Measurements from ENCODE around the gene SIGLEC7.

The SIGLEC7 gene

DNA sequence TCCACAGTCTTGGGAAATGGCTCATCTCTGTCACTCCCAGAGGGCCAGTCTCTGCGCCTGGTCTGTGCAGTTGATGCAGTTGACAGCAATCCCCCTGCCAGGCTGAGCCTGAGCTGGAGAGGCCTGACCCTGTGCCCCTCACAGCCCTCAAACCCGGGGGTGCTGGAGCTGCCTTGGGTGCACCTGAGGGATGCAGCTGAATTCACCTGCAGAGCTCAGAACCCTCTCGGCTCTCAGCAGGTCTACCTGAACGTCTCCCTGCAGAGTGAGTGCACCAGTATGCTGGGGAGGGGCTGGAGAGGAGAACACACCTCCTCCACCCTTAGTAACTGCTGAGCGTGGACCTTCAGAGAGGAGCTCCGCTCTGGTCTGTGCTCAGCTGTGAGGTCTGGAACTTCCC lies 15.1 kb upstream of the SIGLEC7 start:
- H3K4me3 ChIP-seq (ENCODE audit: low read depth in 1 of 2, low read length in 1 of 2): peak overlapping the region; percentile 71 to 95
- no peaks in the 10 kb centered on the region for H3K9me3 ChIP-seq
- TF ChIP-seq, protein P1, sequence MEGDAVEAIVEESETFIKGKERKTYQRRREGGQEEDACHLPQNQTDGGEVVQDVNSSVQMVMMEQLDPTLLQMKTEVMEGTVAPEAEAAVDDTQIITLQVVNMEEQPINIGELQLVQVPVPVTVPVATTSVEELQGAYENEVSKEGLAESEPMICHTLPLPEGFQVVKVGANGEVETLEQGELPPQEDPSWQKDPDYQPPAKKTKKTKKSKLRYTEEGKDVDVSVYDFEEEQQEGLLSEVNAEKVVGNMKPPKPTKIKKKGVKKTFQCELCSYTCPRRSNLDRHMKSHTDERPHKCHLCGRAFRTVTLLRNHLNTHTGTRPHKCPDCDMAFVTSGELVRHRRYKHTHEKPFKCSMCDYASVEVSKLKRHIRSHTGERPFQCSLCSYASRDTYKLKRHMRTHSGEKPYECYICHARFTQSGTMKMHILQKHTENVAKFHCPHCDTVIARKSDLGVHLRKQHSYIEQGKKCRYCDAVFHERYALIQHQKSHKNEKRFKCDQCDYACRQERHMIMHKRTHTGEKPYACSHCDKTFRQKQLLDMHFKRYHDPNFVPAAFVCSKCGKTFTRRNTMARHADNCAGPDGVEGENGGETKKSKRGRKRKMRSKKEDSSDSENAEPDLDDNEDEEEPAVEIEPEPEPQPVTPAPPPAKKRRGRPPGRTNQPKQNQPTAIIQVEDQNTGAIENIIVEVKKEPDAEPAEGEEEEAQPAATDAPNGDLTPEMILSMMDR (IDR thresholded peaks at IDR 0.05): no peak
- H3K27me3 ChIP-seq: no peaks in the 10 kb centered on the region
- peaks cover 50% of the 10 kb centered on the region for H3K36me3 ChIP-seq
- H3K27ac ChIP-seq: peak overlapping the region; percentile 98
- H3K4me1 ChIP-seq (ENCODE audit: control insufficient read depth in 1 of 2, insufficient read depth in 1 of 2, low read depth in 1 of 2, low read length in 1 of 2): peaks cover 99 to 100% of the 10 kb centered on the region in 2 experiments

DNA sequence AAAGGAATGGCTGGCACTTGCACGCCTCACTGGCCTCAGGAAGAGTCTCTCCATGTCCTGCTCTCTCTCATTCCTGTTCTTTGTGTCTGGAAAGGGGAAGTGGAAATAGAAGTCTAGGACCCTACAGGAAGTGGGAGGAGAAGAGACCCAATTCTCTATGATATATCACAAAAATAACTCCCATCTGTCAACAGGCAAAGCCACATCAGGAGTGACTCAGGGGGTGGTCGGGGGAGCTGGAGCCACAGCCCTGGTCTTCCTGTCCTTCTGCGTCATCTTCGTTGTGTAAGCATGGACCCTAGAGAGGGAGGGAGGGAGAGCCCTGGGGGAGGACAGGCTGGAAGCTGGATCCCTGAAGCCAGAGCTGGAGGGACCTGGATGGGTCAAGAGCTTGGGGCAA lies 14.3 kb upstream of the SIGLEC7 start:
- H3K36me3 ChIP-seq: peaks cover 50% of the 10 kb centered on the region
- H3K4me3 ChIP-seq (ENCODE audit: low read depth in 1 of 2, low read length in 1 of 2): peak overlapping the region; percentile 71 to 95
- H3K4me1 ChIP-seq (ENCODE audit: control insufficient read depth in 1 of 2, insufficient read depth in 1 of 2, low read depth in 1 of 2, low read length in 1 of 2): peaks cover 99 to 100% of the 10 kb centered on the region in 2 experiments
- TF ChIP-seq, protein P1 (IDR thresholded peaks at IDR 0.05): no peak
- H3K27ac ChIP-seq: peak overlapping the region; percentile 98
- no peaks in the 10 kb centered on the region for H3K27me3 ChIP-seq
- H3K9me3 ChIP-seq: no peaks in the 10 kb centered on the region

DNA sequence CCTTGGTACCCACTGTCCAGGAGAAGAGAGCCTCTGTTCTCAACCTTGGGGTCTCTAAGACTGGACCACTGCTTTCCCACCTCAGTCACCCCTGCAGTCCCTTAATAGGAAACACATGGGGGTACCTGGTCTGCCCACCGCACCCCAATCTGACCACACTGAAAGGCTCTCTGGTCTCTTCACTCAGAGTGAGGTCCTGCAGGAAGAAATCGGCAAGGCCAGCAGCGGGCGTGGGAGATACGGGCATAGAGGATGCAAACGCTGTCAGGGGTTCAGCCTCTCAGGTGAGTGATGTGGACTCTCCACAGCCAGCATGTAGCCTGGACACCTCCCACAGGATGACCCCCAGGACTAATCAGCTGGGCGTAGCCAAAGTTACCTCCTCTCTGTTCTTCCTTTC lies 13.9 kb upstream of the SIGLEC7 start:
- H3K36me3 ChIP-seq: peaks cover 50% of the 10 kb centered on the region
- TF ChIP-seq, protein P1 (IDR thresholded peaks at IDR 0.05): no peak
- no peaks in the 10 kb centered on the region for H3K27me3 ChIP-seq
- H3K4me3 ChIP-seq (ENCODE audit: low read depth in 1 of 2, low read length in 1 of 2): peak overlapping the region; percentile 71 to 95
- peak overlapping the region; percentile 98 for H3K27ac ChIP-seq
- H3K4me1 ChIP-seq (ENCODE audit: control insufficient read depth in 1 of 2, insufficient read depth in 1 of 2, low read depth in 1 of 2, low read length in 1 of 2): peaks cover 99% of the 10 kb centered on the region in 2 experiments
- no peaks in the 10 kb centered on the region for H3K9me3 ChIP-seq

DNA sequence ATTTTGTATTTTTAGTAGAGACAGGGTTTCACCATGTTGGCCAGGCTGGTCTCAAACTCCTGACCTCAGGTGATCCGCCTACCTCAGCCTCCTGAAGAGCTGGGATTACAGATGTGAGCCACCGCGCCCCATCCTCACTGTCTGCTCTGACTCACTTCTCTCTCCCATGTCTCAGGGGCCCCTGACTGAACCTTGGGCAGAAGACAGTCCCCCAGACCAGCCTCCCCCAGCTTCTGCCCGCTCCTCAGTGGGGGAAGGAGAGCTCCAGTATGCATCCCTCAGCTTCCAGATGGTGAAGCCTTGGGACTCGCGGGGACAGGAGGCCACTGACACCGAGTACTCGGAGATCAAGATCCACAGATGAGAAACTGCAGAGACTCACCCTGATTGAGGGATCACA lies 12.4 kb upstream of the SIGLEC7 start:
- TF ChIP-seq, protein P1 (IDR thresholded peaks at IDR 0.05): no peak
- peaks cover 95 to 97% of the 10 kb centered on the region in 2 experiments for H3K4me1 ChIP-seq (ENCODE audit: control insufficient read depth in 1 of 2, insufficient read depth in 1 of 2, low read depth in 1 of 2, low read length in 1 of 2)

DNA sequence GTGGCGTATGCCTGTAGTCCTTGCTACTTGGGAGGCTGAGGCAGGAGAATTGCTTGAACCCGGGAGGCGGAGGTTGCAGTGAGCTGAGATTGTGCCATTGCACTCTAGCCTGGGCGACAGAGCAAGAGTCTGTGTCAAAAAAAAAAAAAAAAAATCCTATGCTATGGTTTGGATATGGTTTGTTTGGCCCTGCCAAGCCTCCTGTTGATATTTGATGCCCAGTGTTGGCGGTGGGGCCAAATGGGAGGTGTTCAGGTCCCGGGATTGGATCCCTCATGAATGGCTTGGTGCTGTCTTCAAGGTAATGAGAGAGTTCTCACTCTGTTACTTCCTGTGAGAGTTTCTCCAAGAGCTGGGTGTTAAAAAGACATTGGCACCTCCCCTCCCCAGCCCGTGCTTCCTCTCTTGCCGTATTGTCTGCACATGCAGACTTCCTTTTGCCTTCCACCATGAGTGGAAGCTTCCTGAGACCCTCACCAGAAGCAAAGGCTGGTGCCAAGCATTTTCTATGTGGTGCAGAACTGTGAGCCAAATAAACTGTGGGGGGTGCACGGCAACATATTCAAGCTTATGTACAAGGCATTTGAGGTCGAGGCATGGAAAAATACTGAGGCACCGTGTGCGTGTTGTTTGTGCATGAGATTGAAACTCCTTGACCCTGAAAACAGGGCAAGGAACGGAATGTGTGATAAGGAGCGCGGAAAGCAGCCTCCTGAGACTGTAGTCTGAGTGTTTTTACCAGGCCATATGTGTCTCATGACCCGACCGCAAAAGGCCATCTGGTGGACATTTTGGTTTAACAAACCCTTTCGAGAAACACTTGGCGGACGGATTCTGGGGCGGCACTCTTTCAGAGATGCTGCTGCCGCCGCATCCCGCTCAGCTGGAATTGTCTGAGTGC lies 10.1 kb upstream of the SIGLEC7 start:
- H3K27ac ChIP-seq: peak overlapping the region; percentile 98
- no peaks in the 10 kb centered on the region for H3K9me3 ChIP-seq
- H3K4me3 ChIP-seq (ENCODE audit: low read depth in 1 of 2, low read length in 1 of 2): peak overlapping the region; percentile 31 to 59
- TF ChIP-seq, protein P1 (IDR thresholded peaks at IDR 0.05): peak; percentile 44
- peaks cover 96 to 97% of the 10 kb centered on the region in 2 experiments for H3K4me1 ChIP-seq (ENCODE audit: control insufficient read depth in 1 of 2, insufficient read depth in 1 of 2, low read depth in 1 of 2, low read length in 1 of 2)
- H3K36me3 ChIP-seq: peaks cover 41% of the 10 kb centered on the region
- H3K27me3 ChIP-seq: no peaks in the 10 kb centered on the region

More for the DNA sequence above, 12.4 kb upstream of the SIGLEC7 start:
- Histone ChIP-seq H3K9me3 (no peaks in the 10 kb centered on the region), H3K4me3 (ENCODE audit: low read depth in 1 of 2, low read length in 1 of 2) (no peak overlapping the region), H3K36me3 (peaks cover 50% of the 10 kb centered on the region), H3K27me3 (no peaks in the 10 kb centered on the region), H3K27ac (peak overlapping the region; percentile 98)

Data from neutrophil (primary cell).